Measurements from ENCODE around the gene CRYBG2.
A peak's percentile ranks its signal among the peaks of the same experiment; 100 is the strongest.
"Not testable (repeated sequence)": the region's sequence is repeated elsewhere in the genome, so short reads cannot be mapped to it uniquely, and the experiment has no call there.

The CRYBG2 gene

DNA sequence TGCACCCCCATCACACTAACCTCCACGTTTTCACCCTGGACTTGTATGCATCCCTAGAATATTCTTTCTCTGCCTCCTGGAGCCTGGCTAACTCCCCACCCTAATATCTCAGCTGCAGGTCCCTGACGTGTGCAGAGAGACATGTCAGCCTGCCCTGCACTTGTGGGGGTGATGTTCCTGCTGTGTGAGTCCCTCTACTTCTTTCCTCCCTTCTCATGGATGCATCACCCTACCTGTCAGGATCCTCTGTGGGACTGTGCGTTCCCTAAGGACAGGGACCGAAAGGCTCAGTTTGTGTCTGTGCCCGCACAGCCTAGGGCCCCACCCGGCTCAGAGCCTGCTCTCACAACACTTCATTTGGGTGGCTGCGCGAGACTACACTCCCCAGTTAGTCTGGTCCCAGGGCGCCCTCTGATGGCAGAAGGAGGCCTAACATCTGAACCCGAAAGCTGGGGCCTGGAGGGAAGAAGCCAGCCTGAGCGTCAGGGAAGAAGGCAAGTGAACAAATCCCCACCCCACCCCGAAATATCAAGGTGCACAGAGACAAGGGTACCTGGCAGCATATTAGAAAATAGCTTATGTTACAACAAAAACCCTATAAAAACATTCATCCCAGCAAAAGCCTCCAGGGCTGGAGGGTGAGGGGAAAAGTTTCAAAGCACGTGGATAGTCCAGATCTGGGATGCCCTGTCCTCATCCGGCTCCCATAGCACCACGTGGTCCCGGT, 32.5 kb downstream of the CRYBG2 start:
- DNase-seq (ENCODE audit: low read depth), result peak; percentile 98

DNA sequence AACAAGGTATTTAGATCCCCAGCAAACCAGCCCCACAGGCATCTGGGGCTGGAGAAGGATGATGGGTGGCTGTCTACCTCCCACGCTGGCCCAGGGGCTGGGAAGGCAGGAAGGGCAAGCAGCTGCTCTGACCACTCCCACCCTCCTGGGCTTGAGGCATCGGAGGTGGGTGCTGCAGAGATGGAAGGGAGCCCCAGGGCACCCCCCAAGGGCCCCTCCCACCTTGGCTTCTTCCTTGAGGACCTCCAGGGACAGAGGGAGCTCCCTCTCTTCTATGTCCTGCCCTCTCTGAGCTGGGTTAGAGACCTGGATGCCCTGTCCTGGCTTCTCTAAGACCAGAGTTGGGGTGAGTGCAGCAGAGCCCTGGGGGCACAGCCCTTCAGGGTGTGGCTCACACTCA, 33.0 kb downstream of the CRYBG2 start:
- no peak for DNase-seq (ENCODE audit: low read depth)

DNA sequence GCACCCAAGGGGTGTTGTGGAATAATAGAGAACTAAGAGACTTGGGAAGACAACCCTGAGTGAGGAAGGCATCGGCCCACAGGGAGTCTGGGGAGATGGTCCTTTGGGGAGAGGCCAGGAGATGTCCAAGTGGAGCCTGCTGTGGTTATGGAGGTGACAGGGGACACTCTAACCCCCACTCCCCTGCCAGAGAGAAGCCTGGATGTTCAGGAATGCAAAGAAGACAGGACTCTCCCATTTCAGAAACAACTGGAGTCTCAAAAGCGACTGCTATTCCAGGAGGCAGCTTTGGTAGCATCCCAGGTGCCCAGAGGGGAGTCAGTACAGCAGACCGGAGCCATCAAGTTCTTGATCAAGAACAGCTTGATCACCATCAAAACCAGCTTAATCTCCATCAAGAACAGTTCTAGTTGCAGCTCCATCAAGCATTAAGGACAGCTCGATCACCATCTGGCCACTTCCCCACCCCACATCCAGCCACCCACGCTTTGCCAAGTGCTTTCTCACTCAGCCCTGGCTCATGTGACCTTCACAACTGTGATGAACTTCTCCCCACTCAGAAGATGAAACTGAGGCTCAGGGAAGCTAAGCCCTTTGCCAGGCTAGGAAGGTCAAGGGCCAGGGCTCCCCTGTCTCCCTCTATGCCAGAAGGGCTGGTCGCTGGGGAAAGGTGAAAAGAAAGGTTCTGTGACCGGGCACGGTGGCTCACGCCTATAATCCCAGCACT, 35.4 kb downstream of the CRYBG2 start:
- DNase-seq (ENCODE audit: low read depth), result no peak

DNA sequence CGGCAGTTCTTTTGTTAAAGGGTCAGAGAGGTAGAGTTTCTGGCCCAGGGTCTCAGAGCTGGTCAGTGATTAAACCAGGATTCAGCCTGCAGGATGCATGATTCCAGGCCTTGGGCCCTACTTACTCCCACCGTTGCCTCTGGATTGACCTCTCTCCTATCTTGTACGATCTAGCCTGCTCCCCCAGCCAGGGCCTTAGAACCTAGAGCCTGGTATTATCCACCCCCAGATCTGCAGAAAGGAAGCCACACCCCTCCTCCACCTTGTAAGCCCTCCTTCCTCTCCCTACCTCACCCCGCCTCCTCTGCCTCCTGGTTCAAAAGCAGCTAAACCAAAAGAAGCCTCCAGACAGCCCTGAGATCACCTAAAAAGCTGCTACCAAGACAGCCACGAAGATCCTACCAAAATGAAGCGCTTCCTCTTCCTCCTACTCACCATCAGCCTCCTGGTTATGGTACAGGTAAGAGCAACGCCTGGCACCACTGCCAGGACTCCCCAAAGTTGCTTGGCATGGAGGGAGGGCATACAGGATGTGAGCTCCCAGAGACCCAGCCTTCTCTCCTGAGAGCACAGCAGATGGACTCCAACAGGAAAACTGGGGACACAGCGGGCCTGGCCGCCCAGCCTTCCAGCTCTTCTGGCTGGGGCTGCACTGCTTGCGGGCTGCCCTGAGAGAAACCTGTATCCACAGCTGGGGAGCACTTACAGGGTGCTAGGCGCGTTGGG, 36.2 kb downstream of the CRYBG2 start, which contains the start of gene CD52:
Gene CD52, plus strand, starts transcription at position 347 of the 726 bp plus-strand sequence. Its CDS starts 60 bp downstream, at position 407.
- peak; percentile 36 for DNase-seq (ENCODE audit: low read depth)

DNA sequence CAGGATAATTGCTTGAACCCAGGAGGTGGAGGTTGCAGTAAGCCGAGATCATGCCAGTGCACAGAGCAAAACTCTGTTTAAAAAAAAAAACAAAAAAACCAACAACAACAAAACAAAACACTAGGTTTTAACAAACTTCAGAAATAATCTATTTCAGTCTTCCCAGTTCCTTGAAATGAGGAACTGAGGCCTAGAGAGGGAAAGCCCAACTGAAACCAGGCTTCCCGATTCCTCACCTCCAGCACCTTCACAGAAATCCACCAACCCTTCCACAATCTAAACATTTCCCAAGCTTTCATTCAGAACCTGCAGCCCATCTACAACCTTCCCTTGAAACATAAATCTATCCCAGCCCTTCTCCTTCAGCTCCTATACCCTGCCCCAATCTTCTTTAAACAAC, 36.8 kb downstream of the CRYBG2 start:
- no peak for DNase-seq (ENCODE audit: low read depth)

DNA sequence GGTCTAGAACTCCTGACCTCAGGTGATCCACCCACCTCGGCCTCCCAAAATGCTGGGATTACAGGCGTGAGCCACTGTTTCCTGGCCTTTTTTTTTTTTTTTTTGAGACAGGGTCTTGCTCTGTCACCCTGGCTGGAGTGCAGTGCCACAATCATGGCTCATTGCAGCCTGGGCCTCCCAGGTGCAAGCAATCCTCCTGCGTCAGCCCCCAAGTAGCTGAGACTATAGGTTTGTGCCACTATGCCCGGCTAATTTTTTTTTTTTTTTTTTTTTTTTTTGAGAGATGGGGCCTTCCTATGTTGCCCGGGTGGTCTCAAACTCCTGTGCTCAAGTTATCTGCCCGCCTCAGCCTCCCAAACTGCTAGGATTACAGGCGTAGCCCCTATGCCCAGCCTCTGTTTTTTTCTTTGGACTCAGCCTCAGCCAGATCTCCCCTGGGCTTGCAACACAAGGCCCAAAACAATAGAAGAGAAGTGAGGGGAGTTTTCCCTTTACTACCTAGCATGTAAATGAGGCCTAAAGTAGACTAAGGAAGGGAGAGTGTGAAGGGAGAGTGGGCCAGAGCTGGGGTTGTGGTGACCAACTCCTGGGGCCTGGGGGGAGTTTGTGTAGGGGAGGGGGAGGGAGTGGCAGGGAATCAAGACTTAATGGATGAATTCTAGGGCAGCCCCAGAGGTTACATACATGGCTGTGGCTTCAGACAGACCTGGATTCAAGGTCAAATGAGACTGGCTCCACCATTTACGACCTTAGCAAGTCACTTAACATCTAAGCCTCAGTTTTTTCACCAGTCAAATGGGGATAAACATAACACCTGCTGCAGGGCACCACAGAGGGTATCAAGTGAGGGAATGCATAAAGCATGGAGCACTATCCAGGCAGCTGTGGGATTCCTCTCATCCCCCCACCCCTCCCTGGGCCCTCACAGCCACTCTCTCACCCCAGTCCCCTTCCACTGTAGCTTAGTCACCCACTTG, 37.8 kb downstream of the CRYBG2 start:
- no peak for DNase-seq (ENCODE audit: low read depth)

DNA sequence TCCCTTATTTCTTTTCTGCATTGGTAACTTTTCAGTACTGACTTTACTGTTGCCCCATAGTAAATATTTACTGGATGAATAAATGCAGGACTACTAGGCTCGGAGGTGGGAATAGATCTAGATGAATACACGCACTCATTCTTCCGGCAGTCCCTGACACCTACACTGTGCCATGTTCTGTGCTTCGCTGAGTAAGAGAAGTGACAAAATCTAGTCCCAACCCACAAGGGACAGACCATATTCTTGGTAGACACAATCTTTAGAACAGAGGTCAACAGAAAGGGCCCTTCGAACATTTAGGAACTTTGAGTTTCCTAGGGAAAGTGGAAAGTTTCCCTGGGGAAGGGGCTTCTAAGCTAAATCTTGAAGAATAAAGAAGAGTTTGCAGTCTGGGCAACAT, 39.4 kb downstream of the CRYBG2 start:
- no peak for DNase-seq (ENCODE audit: low read depth)

DNA sequence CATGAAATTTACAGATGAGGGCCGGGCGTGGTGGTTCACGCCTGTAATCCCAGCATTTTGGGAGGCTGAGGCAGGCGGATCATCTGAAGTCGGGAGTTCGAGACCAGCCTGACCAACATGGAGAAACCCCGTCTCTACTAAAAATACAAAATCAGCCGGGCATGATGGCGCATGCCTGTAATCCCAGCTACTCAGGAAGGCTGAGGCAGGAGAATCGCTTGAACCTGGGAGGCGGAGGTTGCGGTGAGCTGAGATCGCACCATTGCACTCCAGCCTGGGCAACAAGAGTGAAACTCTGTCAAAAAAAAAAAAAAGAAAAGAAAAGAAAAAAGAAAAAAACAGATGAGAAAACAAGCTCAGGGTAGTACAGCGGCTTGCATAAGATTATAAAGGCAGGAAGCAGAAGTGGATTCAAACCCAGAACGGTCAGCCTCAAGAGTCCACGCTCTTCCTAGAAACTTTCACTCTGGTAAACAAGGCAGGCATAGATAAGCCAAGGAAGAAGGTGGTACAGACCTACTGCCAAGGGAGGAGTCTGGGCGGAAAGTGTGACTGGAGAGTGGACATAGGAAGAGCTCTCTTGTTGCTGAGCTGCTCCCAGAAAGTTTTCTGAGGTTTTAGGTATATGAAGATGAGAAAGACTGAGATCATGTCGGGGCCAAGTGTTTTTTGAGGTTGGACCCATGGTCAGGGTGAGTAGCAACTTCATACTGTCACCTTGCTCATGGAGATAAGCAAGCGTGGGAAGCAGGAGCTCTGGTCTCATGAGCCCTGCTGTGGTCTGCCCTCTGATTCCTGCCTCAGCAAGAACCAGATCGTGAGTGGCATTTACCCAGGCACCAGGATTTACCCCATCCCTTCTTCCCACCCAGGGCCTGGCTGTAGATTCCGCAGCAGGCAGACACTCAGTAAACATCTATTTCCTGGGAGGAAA, 45.7 kb downstream of the CRYBG2 start:
- not testable (repeated sequence) for DNase-seq (ENCODE audit: low read depth)

DNA sequence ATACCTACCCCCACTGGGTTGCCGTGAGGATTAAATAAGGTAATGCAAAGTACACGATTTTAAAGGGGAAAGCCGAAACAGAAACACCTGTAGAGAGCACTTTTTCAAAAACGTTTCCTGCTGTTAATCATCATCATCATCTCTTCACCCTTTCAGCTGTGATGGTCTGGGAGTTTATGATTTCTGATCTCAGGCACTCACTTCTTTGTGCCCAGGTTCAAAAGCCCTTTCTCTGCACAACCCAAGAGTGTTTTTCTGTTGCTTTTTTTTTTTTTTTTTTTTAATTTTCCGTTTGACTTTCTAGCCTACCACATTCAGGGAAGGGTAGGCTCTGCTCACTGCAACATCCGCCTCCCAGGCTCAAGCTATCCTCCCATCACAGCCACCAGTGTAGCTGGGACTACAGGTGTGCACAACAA, 46.6 kb downstream of the CRYBG2 start:
- DNase-seq (ENCODE audit: low read depth), result no peak

DNA sequence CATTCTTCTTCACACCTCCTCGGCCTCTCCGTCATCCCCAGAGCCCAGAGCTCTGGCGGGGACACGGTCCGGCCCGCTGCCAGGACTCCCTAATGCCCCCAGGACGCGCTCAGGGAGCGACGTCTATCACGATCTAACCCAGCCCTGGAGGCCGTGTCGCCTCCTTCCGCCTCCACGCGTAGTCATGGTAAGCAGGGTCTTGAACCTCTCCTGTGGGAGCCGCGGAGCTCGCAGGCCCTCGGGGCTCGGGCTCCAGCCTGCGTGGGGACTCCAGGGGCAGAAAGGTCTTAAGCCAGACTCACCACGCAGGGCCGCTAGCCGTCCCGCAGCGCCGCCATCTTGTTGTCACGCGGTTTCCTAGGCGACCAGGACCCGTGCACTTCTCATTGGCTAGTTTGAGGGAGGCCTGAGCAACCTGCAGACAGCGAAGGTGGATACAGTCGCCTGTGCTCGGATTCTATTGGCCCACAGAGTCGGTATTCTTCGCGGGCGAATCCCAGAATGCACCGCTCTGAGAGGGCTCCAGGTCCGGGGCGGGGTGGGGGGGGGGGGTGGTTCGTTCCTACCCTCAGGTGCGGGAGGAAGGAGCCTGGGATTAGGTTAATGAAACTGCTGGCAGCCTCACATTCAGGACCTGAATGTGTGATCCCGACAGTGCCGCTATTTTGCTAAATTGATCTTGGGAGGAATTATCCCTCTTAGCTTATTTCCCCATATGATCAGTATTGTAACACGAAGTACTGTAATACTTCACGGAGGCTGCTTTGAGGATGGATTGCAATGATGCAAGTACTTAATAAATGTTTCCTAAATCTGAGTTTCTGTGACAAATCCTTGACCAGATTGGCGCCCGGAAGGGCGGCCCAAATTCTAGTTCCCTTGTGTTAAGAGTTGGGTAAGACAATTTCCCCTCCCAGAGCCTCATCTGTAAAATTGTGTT, 47.4 kb downstream of the CRYBG2 start, which contains the start of gene UBXN11:
Gene UBXN11, minus strand, starts transcription at position 347 of the 940 bp plus-strand sequence. CDS start 3,753 bp downstream, outside the sequence.
- DNase-seq (ENCODE audit: low read depth), result peak; percentile 81

DNA sequence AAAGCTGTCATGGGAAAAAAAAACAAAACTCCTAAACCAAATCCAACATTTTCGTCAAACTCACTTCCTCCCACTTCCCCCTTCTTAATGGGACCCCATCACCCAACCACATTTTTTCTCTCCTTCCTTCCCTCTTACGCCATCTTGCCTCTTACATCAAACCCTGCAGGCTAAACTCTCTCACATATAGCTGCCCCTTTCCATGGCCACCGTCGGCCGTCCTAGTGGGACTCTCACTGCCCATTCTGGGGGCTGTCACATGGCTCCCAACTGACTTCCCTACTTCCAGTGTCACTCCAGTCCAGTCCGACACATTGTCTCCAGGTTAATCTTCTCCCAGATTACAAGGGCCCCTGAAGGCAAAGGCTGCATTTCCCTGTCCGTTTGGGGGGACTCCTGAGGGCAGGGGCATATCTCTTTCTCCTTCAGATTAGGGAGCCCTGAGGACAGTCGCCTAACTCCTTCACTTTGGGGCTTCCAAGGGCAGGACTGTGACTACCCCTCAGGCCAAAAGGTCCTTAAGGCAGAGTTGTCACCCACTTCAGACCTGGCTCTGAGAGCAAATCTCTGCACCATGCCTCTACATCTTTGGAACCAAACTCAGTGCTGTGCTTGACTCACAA, 48.2 kb downstream of the CRYBG2 start:
- DNase-seq (ENCODE audit: low read depth), result no peak

DNA sequence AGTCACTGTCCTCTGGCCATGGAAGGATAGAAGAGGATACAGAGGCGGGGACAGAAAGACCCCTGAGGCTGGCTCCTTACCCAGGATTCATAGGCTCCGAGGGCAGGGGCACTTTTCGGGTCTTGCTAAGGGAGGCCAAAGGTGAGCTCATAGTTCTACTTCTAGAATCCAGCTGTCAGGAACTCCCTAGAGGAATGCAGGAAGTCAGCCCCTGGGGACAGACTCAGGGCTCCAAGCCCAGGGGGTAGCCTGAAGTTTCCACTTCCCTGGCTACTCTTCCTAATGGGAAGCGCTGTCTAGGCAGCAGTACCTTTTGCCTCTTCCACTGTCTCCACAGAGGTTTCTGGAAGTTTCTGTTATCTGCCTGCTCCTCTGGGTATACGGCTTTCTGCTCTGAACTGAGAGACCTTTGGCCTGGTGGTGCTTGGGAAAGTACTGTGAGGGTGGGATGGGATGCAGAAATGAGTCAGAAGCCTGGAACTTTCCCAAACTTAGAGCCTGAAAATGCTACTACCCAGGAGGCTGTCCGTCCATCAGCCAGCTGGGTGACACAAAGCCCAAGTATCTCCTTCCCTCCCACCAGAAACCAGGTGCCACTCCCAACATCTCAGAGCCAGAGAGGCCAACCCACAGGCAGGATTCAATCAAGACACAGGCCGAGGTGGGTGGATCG, 51.1 kb downstream of the CRYBG2 start:
- no peak for DNase-seq (ENCODE audit: low read depth)

DNA sequence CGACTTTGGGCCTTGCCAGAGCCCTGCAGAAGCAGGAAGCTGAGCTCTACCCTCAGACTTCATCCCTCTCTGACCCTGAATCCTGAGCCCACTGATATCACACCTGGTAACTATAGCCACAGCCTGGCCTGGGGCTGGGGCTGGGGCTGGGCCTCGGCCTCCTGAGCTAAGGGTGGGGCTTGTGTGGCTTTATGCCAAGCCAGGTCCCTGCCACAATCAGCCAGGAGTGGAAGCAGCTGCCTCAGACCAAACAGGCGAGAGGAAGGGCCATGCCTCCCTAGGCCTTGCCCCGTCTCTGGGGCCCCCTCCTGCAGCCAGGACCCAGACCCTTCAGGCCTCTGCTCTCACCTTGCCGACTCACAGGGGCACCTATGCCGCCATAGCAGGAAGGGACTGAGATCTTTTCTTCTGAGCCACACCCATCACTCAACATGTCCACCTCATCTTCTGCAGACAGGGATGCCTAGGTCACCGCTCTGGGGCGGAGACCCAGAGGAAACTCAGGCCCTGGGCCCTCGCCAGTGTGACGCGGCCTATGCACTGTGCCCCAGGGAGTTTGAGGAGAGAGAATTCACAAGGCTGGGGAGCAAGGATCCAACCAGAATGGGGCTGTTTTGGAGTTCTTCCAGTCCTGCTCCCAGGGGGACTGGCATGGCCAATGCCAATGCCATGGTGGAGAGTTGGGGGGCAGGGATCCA, 53.2 kb downstream of the CRYBG2 start:
- DNase-seq (ENCODE audit: low read depth), result no peak

DNA sequence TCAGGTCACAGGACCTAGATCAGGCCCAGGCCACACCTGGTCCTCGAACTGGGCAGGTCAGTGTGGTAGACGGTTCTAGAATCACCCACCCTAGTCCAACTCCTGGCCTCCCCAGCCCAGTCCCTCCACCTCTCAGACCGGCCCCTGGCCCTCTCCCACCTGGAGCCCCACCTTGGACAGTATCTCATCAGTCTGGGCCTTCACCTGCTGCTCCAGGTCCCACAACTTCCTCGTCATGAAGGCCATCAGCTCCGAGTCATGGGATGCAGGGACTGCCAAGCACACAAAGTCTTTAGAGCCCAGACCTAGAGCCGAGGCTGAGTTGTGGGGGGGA, 56.2 kb downstream of the CRYBG2 start:
- DNase-seq (ENCODE audit: low read depth), result no peak

DNA sequence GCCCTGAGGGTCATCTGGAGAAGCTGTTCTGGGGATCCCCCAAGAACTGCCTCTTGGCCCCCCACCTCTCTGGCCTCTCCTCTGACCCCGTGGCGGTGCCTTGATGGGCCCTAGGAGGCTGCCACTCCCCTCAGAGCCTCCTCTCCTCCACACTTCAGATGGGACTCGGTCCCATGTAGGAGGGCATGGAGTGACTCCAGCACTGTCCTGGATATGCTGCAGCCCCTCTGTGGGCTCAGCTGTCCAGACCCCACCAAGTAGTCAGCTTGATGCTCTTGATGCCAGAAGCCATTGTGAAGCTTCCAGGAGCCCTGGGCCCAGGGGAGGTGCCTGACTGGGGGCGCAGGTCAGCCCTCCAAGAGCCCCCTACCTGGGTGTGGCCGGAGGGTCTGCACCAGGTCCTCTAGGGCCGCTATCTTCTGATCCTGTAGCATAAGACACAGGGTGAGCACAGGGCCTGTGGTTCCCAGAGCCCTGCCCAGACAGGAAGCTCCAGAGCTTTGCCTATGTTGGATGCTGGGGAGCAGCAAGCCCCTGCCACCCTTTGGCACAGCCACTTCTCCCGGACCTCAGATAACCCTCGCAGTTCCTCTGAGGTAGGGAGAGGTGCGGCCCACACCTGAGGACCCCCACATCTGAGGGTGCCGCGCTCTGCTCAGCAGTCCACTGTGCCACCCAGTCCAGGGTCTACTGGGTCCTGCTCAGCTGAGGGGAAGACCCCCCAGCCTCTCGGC, 56.7 kb downstream of the CRYBG2 start:
- DNase-seq (ENCODE audit: low read depth), result no peak

DNA sequence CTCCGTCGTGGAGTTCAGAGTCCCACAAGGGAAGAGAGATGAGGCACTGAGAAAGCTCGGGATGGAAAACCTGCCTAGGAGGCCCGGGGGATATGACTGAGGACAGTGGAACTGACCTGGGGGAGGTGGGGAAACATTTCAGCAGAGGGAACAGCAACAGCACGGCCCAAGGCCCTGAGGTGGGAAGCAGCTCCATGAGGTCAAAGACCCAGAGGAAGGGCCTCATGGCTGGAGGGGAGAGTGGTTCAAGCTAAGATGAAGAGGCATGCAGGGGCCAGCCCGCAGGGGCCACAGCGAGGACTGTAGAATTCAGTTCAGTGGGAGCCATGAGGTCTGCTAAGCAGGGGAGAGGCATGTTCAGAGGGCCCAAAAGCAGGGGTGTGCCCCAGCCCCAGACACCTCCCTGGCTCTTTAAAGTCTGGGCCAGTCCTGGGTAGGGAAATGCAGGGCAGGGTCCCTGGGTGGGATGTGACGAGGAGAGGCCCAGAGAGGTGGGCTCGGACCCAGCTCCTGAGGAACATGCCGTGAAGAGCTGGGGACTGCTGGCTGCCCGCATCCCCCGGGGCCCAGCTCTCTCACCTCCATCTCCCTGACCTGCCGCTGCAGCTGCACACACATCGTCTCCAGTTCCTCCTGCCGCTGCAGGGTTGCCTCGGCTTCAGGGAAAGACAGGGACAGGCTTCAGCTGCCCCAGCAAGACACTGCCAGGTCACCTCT, 57.4 kb downstream of the CRYBG2 start:
- DNase-seq (ENCODE audit: low read depth), result no peak
